OCI-LY3 (cell line): Measurements from ENCODE around the gene TPRN.

Source experiments
- H2AFZ ChIP-seq: fragments of 200-600, 300-600 bp; shearing (Covaris generic); 2 replicates; pipeline ENCODE4 v1.6.0; 2014; ENCODE audit warnings: antibody characterized with exemption, low read depth, low read length
- H3K27ac ChIP-seq: fragments of 200-600, 300-600 bp; sonication (generic); 2 replicates; pipeline ENCODE4 v1.5.1; 2014; ENCODE audit warnings: mild to moderate bottlenecking, low read length, moderate library complexity, mixed read lengths
- H3K27me3 ChIP-seq: fragments of 200-600, 300-600 bp; sonication (generic); 2 replicates; pipeline ENCODE4 v1.6.1; 2014; ENCODE audit warnings: low read depth, low read length, mixed read lengths
- H3K36me3 ChIP-seq: fragments of 200-600, 300-600 bp; sonication (generic); replicated peaks from 2 replicates; pipeline ENCODE3; 2014; ENCODE audit warnings: low read depth, low read length, mixed read lengths
- H3K4me1 ChIP-seq: fragments of 300-600, 200-600 bp; sonication (generic); 2 replicates; pipeline ENCODE4 v1.6.1; 2014; ENCODE audit warnings: low read length, mixed read lengths
- H3K4me2 ChIP-seq: fragments of 200-600, 300-600 bp; sonication (generic); 2 replicates; pipeline ENCODE4 v1.6.1; 2014; ENCODE audit warnings: low read length, mixed read lengths
- H3K4me3 ChIP-seq: fragments of 300-600, 200-600 bp; sonication (generic); 2 replicates; pipeline ENCODE4 v1.5.1; 2014; ENCODE audit warnings: antibody characterized with exemption, mild to moderate bottlenecking, low read length, moderate library complexity
- H3K79me2 ChIP-seq: fragments of 300-600, 200-600 bp; shearing (Covaris generic); 2 replicates; pipeline ENCODE4 v1.6.1; 2014; ENCODE audit warnings: mild to moderate bottlenecking, low read length, mixed read lengths
- H3K9ac ChIP-seq: fragments of 300-600, 200-600 bp; shearing (Covaris generic); 2 replicates; pipeline ENCODE4 v1.6.0; 2014; ENCODE audit warnings: mild to moderate bottlenecking, low read length, moderate library complexity
- H3K9me3 ChIP-seq: fragments of 200-600, 300-600 bp; shearing (Covaris generic); 2 replicates; pipeline ENCODE4 v1.6.1; 2014; ENCODE audit warnings: low read length, mixed read lengths; ENCODE audit not compliant: insufficient read depth
- H4K20me1 ChIP-seq: fragments of 200-600, 300-600 bp; sonication (generic); 2 replicates; pipeline ENCODE4 v1.6.1; 2016; ENCODE audit warnings: low read length, mixed read lengths; ENCODE audit not compliant: insufficient read depth
- EZH2phosphoT487 ChIP-seq: fragments of 200-600 bp; shearing (Covaris generic); IDR thresholded peaks from 2 replicates; pipeline ENCODE4 v1.6.1; 2018; ENCODE audit warnings: antibody characterized with exemption, mixed run types, low read depth
- TF ChIP-seq, protein P1 (sequence below): fragments of 200-600, 300-600 bp; sonication (generic); IDR thresholded peaks from 2 replicates; pipeline ENCODE4 v1.5.1; 2014; ENCODE audit warnings: antibody characterized with exemption, low read length, low read depth

The TPRN gene

DNA sequence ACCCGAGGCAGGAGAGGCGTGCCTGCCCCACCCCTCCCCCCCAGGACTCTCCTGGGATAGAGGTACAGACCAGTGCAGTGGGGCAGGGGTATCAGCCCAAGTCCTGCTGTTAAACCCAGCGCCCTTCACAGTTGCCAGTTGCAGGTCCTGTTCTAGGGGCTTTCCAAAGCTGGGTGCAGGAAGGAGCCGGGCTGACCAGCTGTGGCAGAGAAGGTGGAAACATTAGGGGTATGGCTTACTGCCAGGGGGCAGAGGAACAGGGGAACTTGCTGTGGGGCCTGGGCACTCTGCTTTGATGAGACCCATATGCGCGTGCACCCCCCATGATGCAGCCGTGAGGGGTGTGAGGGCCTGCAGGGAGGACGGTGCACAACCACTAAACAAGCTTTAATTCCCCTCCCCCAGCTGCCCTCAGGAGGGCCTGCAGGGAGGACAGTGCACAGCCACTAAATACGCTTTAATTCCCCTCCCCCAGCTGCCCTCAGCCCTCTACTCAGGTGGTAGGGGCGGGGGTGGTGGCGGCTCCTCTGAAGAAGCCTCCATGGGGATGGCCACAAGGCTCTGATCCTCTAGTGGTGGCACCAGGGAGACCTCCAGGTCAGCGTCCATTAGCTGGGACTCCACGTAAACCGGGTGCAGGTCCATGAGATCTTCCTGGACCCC lies 29.9 kb downstream of the TPRN start:
- Histone ChIP-seq H3K9me3 (no peaks in the 10 kb centered on the region), H3K79me2 (no peaks in the 10 kb centered on the region), H3K27ac (no peak overlapping the region), H2AFZ (no peak overlapping the region), H3K9ac (no peak overlapping the region), H3K4me2 (no peak overlapping the region), H3K27me3 (no peaks in the 10 kb centered on the region; the same call in none of the 2 replicates), H3K4me1 (peaks cover 24% of the 10 kb centered on the region), H3K36me3 (no peaks in the 10 kb centered on the region), H3K4me3 (no peak overlapping the region), H4K20me1 (no peaks in the 10 kb centered on the region)
- TF ChIP-seq, protein P1, sequence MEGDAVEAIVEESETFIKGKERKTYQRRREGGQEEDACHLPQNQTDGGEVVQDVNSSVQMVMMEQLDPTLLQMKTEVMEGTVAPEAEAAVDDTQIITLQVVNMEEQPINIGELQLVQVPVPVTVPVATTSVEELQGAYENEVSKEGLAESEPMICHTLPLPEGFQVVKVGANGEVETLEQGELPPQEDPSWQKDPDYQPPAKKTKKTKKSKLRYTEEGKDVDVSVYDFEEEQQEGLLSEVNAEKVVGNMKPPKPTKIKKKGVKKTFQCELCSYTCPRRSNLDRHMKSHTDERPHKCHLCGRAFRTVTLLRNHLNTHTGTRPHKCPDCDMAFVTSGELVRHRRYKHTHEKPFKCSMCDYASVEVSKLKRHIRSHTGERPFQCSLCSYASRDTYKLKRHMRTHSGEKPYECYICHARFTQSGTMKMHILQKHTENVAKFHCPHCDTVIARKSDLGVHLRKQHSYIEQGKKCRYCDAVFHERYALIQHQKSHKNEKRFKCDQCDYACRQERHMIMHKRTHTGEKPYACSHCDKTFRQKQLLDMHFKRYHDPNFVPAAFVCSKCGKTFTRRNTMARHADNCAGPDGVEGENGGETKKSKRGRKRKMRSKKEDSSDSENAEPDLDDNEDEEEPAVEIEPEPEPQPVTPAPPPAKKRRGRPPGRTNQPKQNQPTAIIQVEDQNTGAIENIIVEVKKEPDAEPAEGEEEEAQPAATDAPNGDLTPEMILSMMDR, result no peak
- TF ChIP-seq EZH2phosphoT487, result no peak

DNA sequence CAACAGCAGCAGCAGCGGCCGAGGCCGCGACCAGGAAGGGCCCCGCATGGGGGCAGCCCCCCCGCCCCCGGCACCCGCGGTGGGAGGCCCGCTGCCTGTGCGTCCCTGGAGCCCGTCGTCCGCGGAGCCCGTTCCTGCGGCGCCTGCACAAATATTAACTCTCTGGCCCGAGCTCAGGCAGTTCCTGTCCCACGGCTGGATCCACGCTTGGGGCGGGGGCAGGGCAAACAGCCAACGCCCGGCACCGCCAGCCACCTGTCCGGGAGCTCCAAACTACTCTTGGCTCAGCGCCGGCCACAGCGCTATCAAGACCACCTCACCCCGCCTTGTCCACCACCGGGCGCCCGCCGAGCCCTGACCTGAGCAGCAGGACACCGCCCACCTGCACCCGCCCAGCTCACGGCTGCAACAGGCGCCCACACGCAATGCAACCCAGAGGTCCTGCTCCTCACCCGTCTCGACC lies 30.6 kb downstream of the TPRN start, which contains the start of gene LRRC26:
Gene LRRC26, minus strand, starts transcription at position 156 of the 463 bp plus-strand sequence. Its CDS starts 108 bp downstream, at position 48.
- H3K27ac ChIP-seq, result no peak within 1 kb of the TSS
- no peaks in the 10 kb centered on the region for H4K20me1 ChIP-seq

DNA sequence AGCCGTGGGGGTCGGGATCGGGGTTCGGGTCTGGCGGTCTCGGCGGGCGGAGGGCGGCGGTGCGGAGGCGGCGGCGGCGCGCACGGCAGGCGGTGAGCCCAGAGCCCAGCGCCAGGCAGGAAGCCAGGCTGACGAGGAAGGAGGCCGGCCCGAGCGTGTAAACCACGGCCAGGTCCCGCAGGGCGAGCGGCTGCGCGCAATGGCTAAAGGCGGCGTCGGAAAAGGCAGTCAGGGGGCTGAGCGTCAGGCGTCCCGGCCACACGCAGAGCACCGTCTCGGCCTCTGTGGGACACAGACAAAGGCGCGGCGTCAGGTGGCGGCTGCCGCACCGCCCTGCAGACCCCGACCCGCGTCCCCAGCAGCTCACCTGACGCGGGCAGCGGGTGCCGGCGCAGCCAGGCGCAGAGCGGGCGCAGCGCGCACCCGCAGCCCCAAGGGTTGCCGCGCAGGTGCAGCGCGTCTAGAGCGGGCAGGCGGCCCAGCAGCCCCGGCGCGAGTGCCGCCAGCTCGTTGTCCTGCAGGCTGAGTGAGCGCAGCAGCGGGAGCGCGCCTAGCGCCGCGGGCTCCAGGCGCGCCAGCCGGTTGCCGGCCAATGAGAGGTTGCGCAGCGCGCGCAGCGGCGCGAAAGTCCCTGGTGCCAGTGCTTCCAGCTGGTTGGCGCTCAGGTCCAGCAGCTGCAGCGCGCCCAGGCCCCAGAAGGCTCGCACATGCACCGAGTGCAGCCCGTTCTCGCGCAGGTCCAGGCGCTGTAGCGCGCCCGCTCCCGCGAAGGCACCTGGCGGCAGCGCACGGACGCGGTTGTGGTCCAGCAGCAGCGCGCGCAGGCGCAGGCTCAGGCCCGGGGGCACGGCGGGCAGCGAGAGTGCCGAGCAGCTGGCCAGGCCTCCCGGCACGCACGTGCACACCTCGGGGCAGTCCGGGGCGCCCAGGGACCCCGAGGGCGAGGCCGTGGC lies 31.4 kb downstream of the TPRN start:
- Histone ChIP-seq H3K27ac (no peak overlapping the region), H3K27me3 (no peaks in the 10 kb centered on the region; the same call in none of the 2 replicates), H3K9ac (peak overlapping the region; percentile 20), H3K4me2 (peak overlapping the region; percentile 50), H3K4me3 (peak overlapping the region; percentile 70), H3K4me1 (peaks cover 12% of the 10 kb centered on the region), H4K20me1 (no peaks in the 10 kb centered on the region), H3K79me2 (no peaks in the 10 kb centered on the region), H3K9me3 (no peaks in the 10 kb centered on the region), H2AFZ (no peak overlapping the region), H3K36me3 (no peaks in the 10 kb centered on the region)
- TF ChIP-seq EZH2phosphoT487, result no peak
- TF ChIP-seq, protein P1, result no peak

More for the DNA sequence above, 30.6 kb downstream of the TPRN start, which contains the start of gene LRRC26:
- H3K4me1 ChIP-seq, result peaks cover 19% of the 10 kb centered on the region
- no peaks in the 10 kb centered on the region; the same call in none of the 2 replicates for H3K27me3 ChIP-seq
- H3K4me3 ChIP-seq, result peak within 1 kb of the TSS; percentile 70
- no peak for TF ChIP-seq EZH2phosphoT487
- TF ChIP-seq, protein P1, result no peak
- peak within 1 kb of the TSS; percentile 50 for H3K4me2 ChIP-seq
- H3K36me3 ChIP-seq, result no peaks in the 10 kb centered on the region
- H3K9me3 ChIP-seq, result no peaks in the 10 kb centered on the region
- peak within 1 kb of the TSS; percentile 20 for H3K9ac ChIP-seq
- H3K79me2 ChIP-seq, result no peaks in the 10 kb centered on the region
- H2AFZ ChIP-seq, result no peak within 1 kb of the TSS

DNA sequence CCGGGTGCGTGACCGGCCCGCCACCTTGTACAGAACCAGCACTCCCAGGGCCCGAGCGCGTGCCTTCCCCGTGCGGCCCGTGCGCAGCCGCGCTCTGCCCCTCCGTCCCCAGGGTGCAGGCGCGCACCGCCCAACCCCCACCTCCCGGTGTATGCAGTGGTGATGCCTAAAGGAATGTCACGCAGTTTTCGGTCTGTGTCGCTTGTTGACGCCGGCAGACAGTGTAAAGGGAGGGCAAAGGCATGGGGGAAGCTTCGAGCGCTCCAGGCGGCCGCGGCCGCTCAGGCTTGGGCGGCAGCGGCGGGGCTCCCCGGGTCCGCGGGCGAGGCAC lies 32.0 kb downstream of the TPRN start:
- no peaks in the 10 kb centered on the region for H3K36me3 ChIP-seq
- H3K27me3 ChIP-seq, result no peaks in the 10 kb centered on the region; the same call in none of the 2 replicates
- peak overlapping the region; percentile 50 for H3K4me2 ChIP-seq
- H3K27ac ChIP-seq, result no peak overlapping the region
- peak overlapping the region; percentile 20 for H3K9ac ChIP-seq
- no peak for TF ChIP-seq EZH2phosphoT487
- TF ChIP-seq, protein P1, result no peak
- H3K4me1 ChIP-seq, result peaks cover 8% of the 10 kb centered on the region; the same call in 1 of the 2 replicates
- H3K4me3 ChIP-seq, result peak overlapping the region; percentile 70
- H2AFZ ChIP-seq, result no peak overlapping the region
- H3K9me3 ChIP-seq, result no peaks in the 10 kb centered on the region
- no peaks in the 10 kb centered on the region for H3K79me2 ChIP-seq
- no peaks in the 10 kb centered on the region for H4K20me1 ChIP-seq
